Measurements from ENCODE around the gene ARL3. TPM values are rescaled to one million over a fixed set of nuclear protein-coding genes. Genes with fewer than 3 reads are reported as not detected.
"Not testable (repeated sequence)": the region's sequence is repeated elsewhere in the genome, so short reads cannot be mapped to it uniquely, and the experiment has no call there.

The ARL3 gene, protein sequence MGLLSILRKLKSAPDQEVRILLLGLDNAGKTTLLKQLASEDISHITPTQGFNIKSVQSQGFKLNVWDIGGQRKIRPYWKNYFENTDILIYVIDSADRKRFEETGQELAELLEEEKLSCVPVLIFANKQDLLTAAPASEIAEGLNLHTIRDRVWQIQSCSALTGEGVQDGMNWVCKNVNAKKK
- 5.5 and 6.0 TPM in 2 replicates for total RNA-seq

DNA sequence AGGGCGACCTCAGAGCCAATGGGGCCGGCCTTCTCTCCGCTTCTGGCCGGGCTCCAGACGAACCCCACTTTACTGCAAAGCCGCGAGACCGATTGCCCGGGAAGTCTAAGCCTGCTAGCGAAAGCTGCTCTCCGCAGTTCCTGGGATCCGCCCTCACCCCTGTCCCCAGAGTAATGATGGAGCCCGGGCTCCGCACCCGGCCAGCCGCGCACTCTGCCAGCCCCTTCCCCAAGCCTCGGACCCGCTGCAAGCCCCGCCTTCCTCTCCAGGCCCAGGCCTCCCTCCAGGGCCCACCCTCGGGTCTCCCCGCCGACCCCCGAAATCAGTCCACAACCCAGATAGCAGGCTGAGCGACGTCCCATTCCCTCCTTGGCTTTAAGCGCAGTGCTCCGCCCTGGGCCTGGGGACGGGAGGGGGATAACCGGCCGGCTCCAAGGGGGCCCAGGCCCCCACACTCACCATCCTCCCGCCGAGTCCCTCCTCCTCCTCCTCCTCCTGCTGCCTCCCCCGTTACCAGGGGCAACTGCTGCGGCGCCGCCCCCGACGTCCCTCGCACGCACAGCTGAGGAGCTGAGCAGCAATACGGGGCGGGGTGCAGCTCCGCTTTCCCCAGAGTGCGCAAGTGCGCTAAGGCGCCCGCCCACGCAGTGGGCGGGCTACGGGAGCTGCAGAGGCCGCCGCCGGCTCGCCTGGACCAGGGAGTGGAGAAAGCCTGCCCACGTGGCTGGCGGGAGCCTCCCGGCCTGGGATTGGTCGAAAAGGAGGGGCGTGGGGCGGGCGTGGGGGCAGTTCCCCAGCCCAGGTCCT lies at the start of gene ARL3:
ARL3 (minus strand) TSS at position 584 of the 807 bp plus-strand sequence; CDS start at position 462, 122 bp downstream.
- peak; percentile 99 for DNase-seq (ENCODE audit: low read depth)
- TF ChIP-seq, protein P1, sequence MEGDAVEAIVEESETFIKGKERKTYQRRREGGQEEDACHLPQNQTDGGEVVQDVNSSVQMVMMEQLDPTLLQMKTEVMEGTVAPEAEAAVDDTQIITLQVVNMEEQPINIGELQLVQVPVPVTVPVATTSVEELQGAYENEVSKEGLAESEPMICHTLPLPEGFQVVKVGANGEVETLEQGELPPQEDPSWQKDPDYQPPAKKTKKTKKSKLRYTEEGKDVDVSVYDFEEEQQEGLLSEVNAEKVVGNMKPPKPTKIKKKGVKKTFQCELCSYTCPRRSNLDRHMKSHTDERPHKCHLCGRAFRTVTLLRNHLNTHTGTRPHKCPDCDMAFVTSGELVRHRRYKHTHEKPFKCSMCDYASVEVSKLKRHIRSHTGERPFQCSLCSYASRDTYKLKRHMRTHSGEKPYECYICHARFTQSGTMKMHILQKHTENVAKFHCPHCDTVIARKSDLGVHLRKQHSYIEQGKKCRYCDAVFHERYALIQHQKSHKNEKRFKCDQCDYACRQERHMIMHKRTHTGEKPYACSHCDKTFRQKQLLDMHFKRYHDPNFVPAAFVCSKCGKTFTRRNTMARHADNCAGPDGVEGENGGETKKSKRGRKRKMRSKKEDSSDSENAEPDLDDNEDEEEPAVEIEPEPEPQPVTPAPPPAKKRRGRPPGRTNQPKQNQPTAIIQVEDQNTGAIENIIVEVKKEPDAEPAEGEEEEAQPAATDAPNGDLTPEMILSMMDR (IDR thresholded peaks at IDR 0.05; ENCODE audit: insufficient read depth, low read depth, low read length) = peak; percentile 51
- peak within 1 kb of the TSS; percentile 94 for H3K4me3 ChIP-seq (ENCODE audit: low read depth, low read length)

GRCh38 chr10:102763037-102763607 lies 48.9 kb upstream of the ARL3 start:
- no peak overlapping the region for H3K4me3 ChIP-seq (ENCODE audit: low read depth, low read length)
- TF ChIP-seq, protein P1 (IDR thresholded peaks at IDR 0.05; ENCODE audit: insufficient read depth, low read depth, low read length) = no peak
- no peak for DNase-seq (ENCODE audit: low read depth)

DNA sequence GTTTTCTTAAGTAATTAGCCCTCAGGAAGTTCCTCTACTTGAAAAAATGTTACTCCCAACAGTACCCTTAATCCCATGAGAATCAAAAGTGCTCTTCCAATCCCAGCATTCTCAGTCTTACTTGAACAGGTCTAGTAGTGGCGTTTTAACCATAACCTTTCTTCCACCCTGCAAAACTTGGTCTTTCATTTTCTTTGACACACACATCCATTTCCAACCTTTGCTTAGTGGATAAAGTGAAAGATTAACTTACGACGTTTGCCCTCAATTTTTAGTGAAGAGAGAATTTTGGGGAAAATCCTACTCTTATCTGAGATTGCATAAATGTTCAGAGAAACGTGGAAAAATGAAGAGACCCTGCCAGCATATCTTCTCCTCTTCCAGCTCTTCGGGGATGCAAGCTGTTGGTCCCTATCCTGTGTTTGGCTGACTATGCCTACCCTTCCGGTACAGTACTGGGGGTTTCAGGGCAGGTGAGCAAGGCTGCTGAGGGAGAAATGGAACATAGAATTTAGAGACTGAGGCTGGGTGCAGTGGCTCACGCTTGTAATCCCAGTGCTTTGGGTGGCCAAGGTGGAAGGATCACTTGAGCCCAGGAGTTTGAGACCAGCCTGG lies 48.3 kb upstream of the ARL3 start:
- TF ChIP-seq, protein P1 (IDR thresholded peaks at IDR 0.05; ENCODE audit: insufficient read depth, low read depth, low read length) = no peak
- no peak for DNase-seq (ENCODE audit: low read depth)
- H3K4me3 ChIP-seq (ENCODE audit: low read depth, low read length) = no peak overlapping the region

- no peak for DNase-seq (ENCODE audit: low read depth)
- H3K4me3 ChIP-seq (ENCODE audit: low read depth, low read length) = no peak overlapping the region
- TF ChIP-seq, protein P1 (IDR thresholded peaks at IDR 0.05; ENCODE audit: insufficient read depth, low read depth, low read length) = no peak
These were observed 47.8 kb upstream of the ARL3 start for GRCh38 chr10:102761981-102762380.

DNA sequence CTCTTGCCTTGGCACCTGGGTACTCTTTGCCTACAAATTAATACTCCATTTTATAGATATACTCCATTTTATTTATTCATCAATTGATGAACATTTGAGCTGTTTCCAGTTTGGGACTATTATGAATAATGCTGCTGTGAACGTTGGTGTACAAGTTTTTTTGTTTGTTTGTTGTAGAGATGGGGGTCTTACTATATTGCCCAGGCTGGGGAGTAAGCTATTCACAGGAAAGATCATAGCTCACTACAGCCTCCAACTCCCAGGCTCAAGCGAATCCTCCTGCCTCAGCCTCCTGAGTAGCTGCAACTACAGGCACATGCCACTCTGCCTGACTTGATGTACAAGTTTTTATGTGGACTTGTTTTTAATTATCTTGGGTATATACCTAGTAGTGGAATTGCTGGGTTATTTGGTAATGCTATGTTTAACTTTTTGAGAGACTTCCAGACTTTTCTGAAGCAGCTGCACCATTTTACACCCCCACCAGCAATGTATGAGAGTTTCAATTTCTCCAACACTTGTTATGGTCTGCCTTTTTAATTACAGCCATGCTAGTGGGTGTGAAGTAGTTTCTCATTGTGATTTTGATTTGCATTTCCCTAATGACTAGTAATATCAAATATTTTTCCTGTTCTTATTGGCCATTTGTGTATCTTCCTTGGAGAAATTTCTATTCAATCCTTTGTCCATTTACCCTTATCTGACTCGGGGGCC lies 45.5 kb upstream of the ARL3 start:
- no peak overlapping the region for H3K4me3 ChIP-seq (ENCODE audit: low read depth, low read length)
- TF ChIP-seq, protein P1 (IDR thresholded peaks at IDR 0.05; ENCODE audit: insufficient read depth, low read depth, low read length) = no peak
- no peak for DNase-seq (ENCODE audit: low read depth)

DNA sequence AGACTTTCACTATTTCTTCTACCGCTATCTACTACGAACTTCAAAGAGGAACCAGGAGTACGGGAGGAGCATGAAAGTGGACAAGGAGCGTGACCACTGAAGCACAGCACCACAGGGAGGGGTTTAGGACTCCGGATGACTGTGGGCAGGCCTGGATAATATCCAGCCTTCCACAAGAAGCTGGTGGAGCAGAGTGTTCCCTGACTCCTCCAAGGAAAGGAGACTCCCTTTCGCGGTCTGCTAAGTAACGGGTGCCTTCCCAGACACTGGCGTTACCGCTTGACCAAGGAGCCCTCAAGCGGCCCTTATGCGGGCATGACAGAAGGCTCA lies 44.7 kb upstream of the ARL3 start:
- H3K4me3 ChIP-seq (ENCODE audit: low read depth, low read length); DNase-seq (ENCODE audit: low read depth): not testable (repeated sequence)
